Measurements from ENCODE around the gene HSPB2. TPM values are rescaled to one million over a fixed set of nuclear protein-coding genes. Genes with fewer than 3 reads are reported as not detected.

The HSPB2 gene
- total and polyA plus RNA-seq, 2 of the 8 experiments (the other 6 are each of a cell fraction or from before 2014, with no cell fraction given): 0.32 to 0.86 TPM

DNA sequence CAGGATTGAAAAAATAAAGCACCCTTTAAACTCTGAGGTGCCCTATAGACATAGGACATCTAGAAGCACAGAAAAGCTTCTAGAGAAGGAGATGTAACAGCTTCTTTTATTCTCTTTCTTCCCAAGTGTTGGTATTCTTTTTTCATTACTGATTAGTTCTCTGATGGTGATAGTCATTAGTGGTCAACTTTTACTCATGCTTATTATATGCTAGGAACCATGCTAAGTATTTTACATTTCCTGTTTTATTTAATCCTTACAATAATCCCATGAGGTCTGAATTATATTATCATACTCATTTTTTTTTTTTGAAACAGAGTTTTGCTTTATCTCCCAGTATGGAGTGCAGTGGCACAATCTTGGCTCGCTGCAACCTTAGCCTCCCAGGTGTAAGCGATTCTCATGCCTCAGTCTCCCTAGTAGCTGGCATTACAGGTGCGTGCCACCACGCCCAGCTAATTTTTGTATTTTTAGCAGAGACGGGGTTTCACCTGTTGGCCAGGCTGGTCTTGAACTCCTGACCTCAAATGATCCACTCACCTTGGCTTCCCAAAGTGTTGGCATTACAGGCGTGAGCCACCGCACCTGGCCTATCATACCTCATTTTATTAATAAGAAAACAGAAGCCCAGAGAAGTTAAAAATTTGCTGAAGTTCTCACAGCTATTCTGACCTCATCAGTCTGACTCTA lies 9.2 kb downstream of the HSPB2 start:
- Histone ChIP-seq H3K27me3 (replicated peaks in 1 of 4; ENCODE audit: control insufficient read depth in 3 of 4, extremely low read depth in 1 of 4, insufficient read depth in 3 of 4, low read length in 3 of 4) (no peaks in the 10 kb centered on the region; a peak in 1 of 7 replicates), H3K23me2 (ENCODE audit: low read depth, low read length) (no peaks in the 10 kb centered on the region), H4K8ac (ENCODE audit: extremely low read depth, insufficient read depth, low read length) (no peak overlapping the region), H3K79me2 (ENCODE audit: control insufficient read depth in 1 of 2, insufficient read depth in 2 of 2, low read length in 2 of 2) (no peaks in the 10 kb centered on the region), H3K56ac (replicated peaks; ENCODE audit: insufficient read length, low read depth, low read length) (no peak overlapping the region), H2BK120ac (replicated peaks; ENCODE audit: low read depth, low read length) (no peak overlapping the region), H2AK5ac (ENCODE audit: low read depth, low read length) (no peak overlapping the region), H3K4me3 (ENCODE audit: extremely low read depth in 1 of 4, insufficient read depth in 2 of 4, low read depth in 3 of 4, low read length in 4 of 4) (no peak overlapping the region), H3K9ac (replicated peaks in 1 of 4; ENCODE audit: extremely low read depth in 1 of 4, low read depth in 3 of 4, low read length in 3 of 4) (no peak overlapping the region), H3K23ac (ENCODE audit: insufficient read length) (no peak overlapping the region), H3K14ac (ENCODE audit: insufficient read length) (no peak overlapping the region), H4K91ac (replicated peaks; ENCODE audit: insufficient read length, low read length) (no peak overlapping the region), H3K27ac (ENCODE audit: low read depth, low read length) (no peak overlapping the region), H4K5ac (ENCODE audit: insufficient read length, low read depth, low read length) (no peak overlapping the region), H3K4me2 (ENCODE audit: insufficient read depth in 1 of 2, low read depth in 2 of 2, low read length in 2 of 2) (no peak overlapping the region), H4K20me1 (replicated peaks in 1 of 2; ENCODE audit: control insufficient read depth in 1 of 2, insufficient read depth in 2 of 2, low read length in 2 of 2) (no peaks in the 10 kb centered on the region), H2AFZ (ENCODE audit: low read length) (no peak overlapping the region), H2BK12ac (ENCODE audit: low read depth, low read length) (no peak overlapping the region), H2BK5ac (ENCODE audit: low read depth, low read length) (no peak overlapping the region), H2BK20ac (ENCODE audit: low read length) (no peak overlapping the region), H3K9me3 (ENCODE audit: insufficient read depth in 2 of 2, low read depth in 1 of 2, low read length in 1 of 2) (no peaks in the 10 kb centered on the region), H2BK15ac (ENCODE audit: low read length) (no peak overlapping the region), H3K18ac (ENCODE audit: extremely low read depth, low read length) (no peak overlapping the region), H3K4ac (replicated peaks; ENCODE audit: insufficient read length, low read depth, low read length) (no peak overlapping the region), H3K79me1 (ENCODE audit: low read depth, low read length) (no peaks in the 10 kb centered on the region), H3K4me1 (replicated peaks in 1 of 4; ENCODE audit: control insufficient read depth in 3 of 4, insufficient read depth in 4 of 4, low read length in 3 of 4) (peaks cover 0 to 16% (median 6%) of the 10 kb centered on the region in 4 experiments; a peak in 6 of 7 replicates), H3K36me3 (ENCODE audit: control insufficient read depth in 2 of 4, insufficient read depth in 4 of 4, low read length in 3 of 4) (no peaks in the 10 kb centered on the region)
- POLR2A ChIA-PET (ENCODE audit: partially characterized antibody): no interaction called here
- WGBS, 2 experiments (ENCODE audit: extremely low coverage in 1 of 2, insufficient coverage in 1 of 2, insufficient read length in 1 of 2, insufficient replicate concordance in 2 of 2, low coverage in 1 of 2, low lambda C conversion rate in 2 of 2, missing lambda C conversion rate in 1 of 2): 90% methylated on average over 7 of the region's 7 CpGs; no CpG with 5 or more reads in 1 of the 2 experiments
- DNase-seq (ENCODE audit: low read depth in 1 of 2, low spot score in 2 of 2): no peak
- TF ChIP-seq BACH1 (IDR thresholded peaks at IDR 0.05; ENCODE audit: low read length) (no peak), ZNF274 (IDR thresholded peaks at IDR 0.05; ENCODE audit: borderline replicate concordance, extremely low read depth, low read length) (no peak), SP2 (IDR thresholded peaks at IDR 0.05; ENCODE audit: low read length) (no peak), CREB1 (IDR thresholded peaks at IDR 0.05) (no peak), KDM4A (IDR thresholded peaks at IDR 0.05; ENCODE audit: low read depth, low read length, severe bottlenecking) (no peak), NRF1 (IDR thresholded peaks at IDR 0.05; ENCODE audit: low read depth, low read length) (no peak), CBX8 (IDR thresholded peaks at IDR 0.05; ENCODE audit: borderline replicate concordance, low read depth, low read length) (no peak), TCF12 (IDR thresholded peaks at IDR 0.05; ENCODE audit: low read depth, low read length) (no peak), BRCA1 (IDR thresholded peaks at IDR 0.05; ENCODE audit: low read depth, low read length) (no peak), HDAC6 (IDR thresholded peaks at IDR 0.05; ENCODE audit: low read depth, low read length) (no peak)
- TF ChIP-seq, protein P1, sequence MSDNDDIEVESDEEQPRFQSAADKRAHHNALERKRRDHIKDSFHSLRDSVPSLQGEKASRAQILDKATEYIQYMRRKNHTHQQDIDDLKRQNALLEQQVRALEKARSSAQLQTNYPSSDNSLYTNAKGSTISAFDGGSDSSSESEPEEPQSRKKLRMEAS (IDR thresholded peaks at IDR 0.05): no peak
- no peak for FAIRE-seq
- CTCF ChIA-PET (ENCODE audit: partially characterized antibody): interaction anchor here (0.6 to 1.1 kb wide), 2 partner anchors 20 to 40 kb away, joined by 3 read pairs; no protein-coding TSS in a partner anchor
